GM12864 (cell line): ENCODE measurements around the gene B4GALNT4.

Experiments
- DNase-seq: peaks from one replicate; pipeline ENCODE4 v3.0.0-alpha.2; 2011; ENCODE audit warnings: low read depth
- H3K4me3 ChIP-seq: 2 replicates; pipeline ENCODE4 v1.5.1; 2011; ENCODE audit warnings: mild to moderate bottlenecking, low read depth, low read length, control low read depth
- TF ChIP-seq, protein P1 (sequence below): IDR thresholded peaks from 2 replicates; pipeline ENCODE4 v1.5.1; 2011; ENCODE audit warnings: low read depth, mild to moderate bottlenecking, moderate library complexity, low read length, control low read depth, inconsistent platforms; ENCODE audit errors: missing control alignments

B4GALNT4 gene

GRCh38 chr11:371051-371450, 1.8 kb downstream of the B4GALNT4 start:
- H3K4me3 ChIP-seq = no peak overlapping the region
- TF ChIP-seq, protein P1, sequence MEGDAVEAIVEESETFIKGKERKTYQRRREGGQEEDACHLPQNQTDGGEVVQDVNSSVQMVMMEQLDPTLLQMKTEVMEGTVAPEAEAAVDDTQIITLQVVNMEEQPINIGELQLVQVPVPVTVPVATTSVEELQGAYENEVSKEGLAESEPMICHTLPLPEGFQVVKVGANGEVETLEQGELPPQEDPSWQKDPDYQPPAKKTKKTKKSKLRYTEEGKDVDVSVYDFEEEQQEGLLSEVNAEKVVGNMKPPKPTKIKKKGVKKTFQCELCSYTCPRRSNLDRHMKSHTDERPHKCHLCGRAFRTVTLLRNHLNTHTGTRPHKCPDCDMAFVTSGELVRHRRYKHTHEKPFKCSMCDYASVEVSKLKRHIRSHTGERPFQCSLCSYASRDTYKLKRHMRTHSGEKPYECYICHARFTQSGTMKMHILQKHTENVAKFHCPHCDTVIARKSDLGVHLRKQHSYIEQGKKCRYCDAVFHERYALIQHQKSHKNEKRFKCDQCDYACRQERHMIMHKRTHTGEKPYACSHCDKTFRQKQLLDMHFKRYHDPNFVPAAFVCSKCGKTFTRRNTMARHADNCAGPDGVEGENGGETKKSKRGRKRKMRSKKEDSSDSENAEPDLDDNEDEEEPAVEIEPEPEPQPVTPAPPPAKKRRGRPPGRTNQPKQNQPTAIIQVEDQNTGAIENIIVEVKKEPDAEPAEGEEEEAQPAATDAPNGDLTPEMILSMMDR = no peak
- no peak for DNase-seq

- no peak overlapping the region for H3K4me3 ChIP-seq
- no peak for DNase-seq
- TF ChIP-seq, protein P1 = no peak
Observed at GRCh38 chr11:371716-372590, 2.7 kb downstream of the B4GALNT4 start.

DNA sequence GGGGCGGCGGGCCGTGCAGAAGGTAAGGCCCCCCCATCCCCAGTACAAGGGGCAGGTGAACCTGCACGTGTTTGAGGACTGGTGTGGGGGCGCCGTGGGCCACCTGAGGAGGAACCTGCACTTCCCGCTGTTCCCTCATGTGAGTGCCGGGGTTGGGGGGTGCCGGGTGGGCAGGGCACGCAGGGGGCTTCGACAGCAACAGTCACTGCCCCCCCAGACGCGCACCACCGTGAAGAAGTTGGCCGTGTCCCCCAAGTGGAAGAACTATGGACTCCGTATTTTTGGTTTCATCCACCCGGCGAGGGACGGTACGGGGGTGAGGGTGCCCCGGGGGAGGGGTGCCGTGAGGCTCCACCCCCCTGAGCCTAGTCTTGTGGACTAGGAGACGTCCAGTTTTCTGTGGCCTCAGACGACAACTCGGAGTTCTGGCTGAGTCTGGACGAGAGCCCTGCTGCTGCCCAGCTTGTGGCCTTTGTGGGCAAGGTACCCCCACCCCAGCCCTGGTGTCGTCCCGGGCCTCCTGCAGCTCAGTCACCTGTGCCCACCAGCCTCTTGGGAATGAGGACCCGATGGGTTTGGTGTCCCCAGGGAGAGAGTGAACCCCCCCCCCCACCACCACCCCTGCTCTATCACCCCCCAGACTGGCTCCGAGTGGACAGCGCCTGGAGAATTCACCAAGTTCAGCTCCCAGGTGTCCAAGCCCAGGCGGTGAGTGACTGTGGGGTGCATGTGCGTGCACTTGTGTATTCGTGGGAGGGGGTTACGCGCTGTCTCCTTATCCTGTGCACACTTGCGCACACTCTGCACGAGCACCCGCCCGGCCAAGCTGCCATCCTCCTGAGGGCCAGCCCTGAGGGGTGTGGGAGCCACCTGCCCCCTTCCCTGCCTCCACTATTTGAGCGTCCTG, 3.8 kb downstream of the B4GALNT4 start:
- no peak overlapping the region for H3K4me3 ChIP-seq
- DNase-seq = no peak
- TF ChIP-seq, protein P1 = no peak

GRCh38 chr11:373716-374551, 4.6 kb downstream of the B4GALNT4 start:
- DNase-seq = no peak
- no peak overlapping the region for H3K4me3 ChIP-seq
- TF ChIP-seq, protein P1 = no peak

DNA sequence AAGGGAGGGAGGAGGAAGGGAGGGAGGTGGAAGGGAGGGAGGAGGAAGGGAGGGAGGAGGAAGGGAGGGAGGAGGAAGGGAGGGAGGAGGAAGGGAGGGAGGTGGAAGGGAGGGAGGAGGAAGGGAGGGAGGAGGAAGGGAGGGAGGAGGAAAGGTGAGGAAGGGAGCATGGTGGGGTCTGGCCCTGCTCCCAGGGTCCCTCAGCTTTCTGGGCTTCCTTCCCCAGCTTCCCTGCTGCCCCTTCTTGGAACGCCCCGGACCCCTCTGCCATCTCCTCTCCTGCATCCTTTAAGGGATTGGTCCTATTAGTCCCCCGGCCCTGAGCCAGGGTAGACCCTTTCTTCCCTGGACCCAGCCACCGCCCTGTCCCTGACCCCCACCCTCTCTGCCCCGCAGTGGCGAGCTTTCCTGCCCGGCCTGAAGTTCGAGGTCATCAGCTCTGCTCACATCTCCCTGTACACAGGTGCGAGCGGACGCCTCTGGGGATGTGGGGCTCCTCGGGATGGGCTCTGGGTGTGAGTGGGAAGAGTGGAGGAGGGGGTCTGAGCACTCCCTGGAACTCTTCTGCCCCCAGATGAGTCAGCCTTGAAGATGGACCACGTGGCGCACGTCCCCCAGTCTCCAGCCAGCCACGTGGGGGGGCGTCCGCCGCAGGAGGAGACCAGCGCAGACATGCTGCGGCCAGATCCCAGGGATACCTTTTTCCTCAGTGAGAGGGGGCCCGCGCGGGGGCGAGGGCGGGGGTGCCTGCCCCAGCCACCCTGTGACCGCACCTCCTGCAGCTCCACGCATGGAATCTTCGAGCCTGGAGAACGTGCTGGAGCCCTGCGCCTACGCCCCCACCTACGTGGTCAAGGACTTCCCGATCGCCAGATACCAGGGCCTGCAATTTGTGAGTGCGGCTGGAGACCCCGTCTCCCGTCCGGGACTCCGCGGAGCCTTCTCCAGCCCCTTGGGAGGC, 6.0 kb downstream of the B4GALNT4 start:
- TF ChIP-seq, protein P1 = no peak
- no peak overlapping the region for H3K4me3 ChIP-seq
- no peak for DNase-seq
